ENCODE results near the gene COL17A1. TPM values are rescaled to one million over a fixed set of nuclear protein-coding genes. Genes with fewer than 3 reads are reported as not detected.
A peak's percentile ranks its signal among the peaks of the same experiment; 100 is the strongest.

The COL17A1 gene
- polyA plus RNA-seq, 1 donor (not counting 4 experiments of a cell fraction or from before 2014, with no cell fraction given): 2,386 TPM

DNA sequence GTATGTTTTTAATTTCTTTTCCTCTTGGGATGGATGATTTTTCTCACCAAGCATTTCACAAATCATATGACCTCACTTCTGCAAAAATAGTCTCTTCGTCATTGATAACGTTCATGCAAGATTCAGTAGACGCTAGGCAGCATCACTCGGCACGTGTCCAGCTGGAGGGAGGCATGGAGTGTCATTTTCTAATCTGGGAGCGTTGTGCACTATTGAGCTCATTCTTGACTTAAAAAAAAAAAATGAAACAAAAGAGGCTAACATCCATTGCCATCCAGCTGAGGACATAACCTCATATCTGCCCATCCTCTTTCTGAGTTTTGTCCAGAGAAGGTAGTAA, 56.2 kb downstream of the COL17A1 start:
- Histone ChIP-seq H2AFZ (ENCODE audit: control insufficient read depth, low read length) (no peak overlapping the region), H3K9me1 (ENCODE audit: control insufficient read depth, extremely low read depth, insufficient read depth, low read length) (no peaks in the 10 kb centered on the region), H3K4me3 (ENCODE audit: control insufficient read depth in 2 of 3, extremely low read depth in 1 of 3, insufficient read depth in 2 of 3, low read depth in 1 of 3, low read length in 3 of 3) (no peak overlapping the region)

DNA sequence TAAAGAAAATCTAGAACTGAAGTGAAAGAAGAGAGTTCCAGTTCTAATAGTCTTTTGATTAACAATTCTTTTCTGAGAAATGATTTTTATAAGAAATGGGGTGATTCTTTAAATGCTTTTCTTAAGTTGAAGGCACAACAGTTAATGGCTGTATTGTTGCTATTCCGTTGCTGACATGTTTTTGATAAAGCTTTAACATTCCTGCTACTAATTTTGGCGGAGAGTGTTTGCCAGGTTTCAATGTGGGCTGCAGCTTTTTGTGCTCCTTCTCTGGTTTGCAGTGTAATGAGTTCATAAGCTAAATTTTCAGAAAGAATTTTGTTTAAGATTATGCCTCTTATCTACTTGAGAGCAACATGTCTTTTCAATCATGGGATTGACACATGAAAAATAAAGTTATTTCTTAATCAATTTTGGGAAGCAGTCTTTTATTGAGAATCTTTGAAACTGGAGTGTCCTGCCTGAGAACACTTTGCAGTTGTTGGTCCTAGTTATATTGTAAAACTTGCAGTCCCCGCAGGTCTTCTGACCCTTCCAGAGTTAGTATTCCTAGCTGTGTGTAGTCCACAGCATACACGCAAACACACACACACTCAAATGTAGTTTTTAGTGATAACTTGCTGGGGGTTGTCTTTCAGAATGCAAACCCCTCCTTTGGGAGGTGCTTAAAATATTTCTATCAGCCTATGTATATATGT, 56.7 kb downstream of the COL17A1 start:
- Histone ChIP-seq H3K79me2 (ENCODE audit: control insufficient read depth, insufficient read depth, low read length) (no peaks in the 10 kb centered on the region), H3K27me3 (ENCODE audit: control insufficient read depth, extremely low read depth, insufficient read depth, low read length) (no peaks in the 10 kb centered on the region), H4K20me1 (ENCODE audit: control insufficient read depth, extremely low read depth, insufficient read depth, low read length) (peaks cover 7% of the 10 kb centered on the region), H3K36me3 (ENCODE audit: control insufficient read depth in 2 of 2, extremely low read depth in 1 of 2, insufficient read depth in 2 of 2, low read length in 2 of 2) (peaks cover 30 to 46% of the 10 kb centered on the region in 2 experiments), H3K4me2 (ENCODE audit: control insufficient read depth, extremely low read depth, insufficient read depth, low read depth, low read length) (no peak overlapping the region), H3K4me3 (ENCODE audit: control insufficient read depth in 2 of 3, extremely low read depth in 1 of 3, insufficient read depth in 2 of 3, low read depth in 1 of 3, low read length in 3 of 3) (no peak overlapping the region), H3K9me1 (ENCODE audit: control insufficient read depth, extremely low read depth, insufficient read depth, low read length) (no peaks in the 10 kb centered on the region), H3K9me3 (ENCODE audit: control insufficient read depth, low read depth, low read length) (no peaks in the 10 kb centered on the region), H2AFZ (ENCODE audit: control insufficient read depth, low read length) (no peak overlapping the region), H3K9ac (ENCODE audit: control insufficient read depth, extremely low read depth, insufficient read depth, low read length) (no peak overlapping the region), H3K27ac (ENCODE audit: control insufficient read depth, insufficient read depth, low read length) (peak overlapping the region; percentile 38), H3K4me1 (ENCODE audit: control insufficient read depth, extremely low read depth, insufficient read depth, low read length) (no peaks in the 10 kb centered on the region)
- no peak for FAIRE-seq
- TF ChIP-seq EZH2 (IDR thresholded peaks at IDR 0.05; ENCODE audit: low read length): no peak
- TF ChIP-seq, protein P1, sequence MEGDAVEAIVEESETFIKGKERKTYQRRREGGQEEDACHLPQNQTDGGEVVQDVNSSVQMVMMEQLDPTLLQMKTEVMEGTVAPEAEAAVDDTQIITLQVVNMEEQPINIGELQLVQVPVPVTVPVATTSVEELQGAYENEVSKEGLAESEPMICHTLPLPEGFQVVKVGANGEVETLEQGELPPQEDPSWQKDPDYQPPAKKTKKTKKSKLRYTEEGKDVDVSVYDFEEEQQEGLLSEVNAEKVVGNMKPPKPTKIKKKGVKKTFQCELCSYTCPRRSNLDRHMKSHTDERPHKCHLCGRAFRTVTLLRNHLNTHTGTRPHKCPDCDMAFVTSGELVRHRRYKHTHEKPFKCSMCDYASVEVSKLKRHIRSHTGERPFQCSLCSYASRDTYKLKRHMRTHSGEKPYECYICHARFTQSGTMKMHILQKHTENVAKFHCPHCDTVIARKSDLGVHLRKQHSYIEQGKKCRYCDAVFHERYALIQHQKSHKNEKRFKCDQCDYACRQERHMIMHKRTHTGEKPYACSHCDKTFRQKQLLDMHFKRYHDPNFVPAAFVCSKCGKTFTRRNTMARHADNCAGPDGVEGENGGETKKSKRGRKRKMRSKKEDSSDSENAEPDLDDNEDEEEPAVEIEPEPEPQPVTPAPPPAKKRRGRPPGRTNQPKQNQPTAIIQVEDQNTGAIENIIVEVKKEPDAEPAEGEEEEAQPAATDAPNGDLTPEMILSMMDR (optimal IDR thresholded peaks at IDR 0.05 in 1 of 3, IDR thresholded peaks at IDR 0.05 in 1 of 3, conservative IDR thresholded peaks at IDR 0.05 in 1 of 3; ENCODE audit: extremely low read depth in 1 of 3, insufficient read depth in 2 of 3, low read length in 3 of 3): no peak
- dilution Hi-C loops (cut with MboI; ENCODE audit: extremely low pct_ligation_motif_present, low sequenced_read_pairs): no loop called here
- DNase-seq (ENCODE audit: low read depth, low spot score): no peak

More for the DNA sequence above, 56.2 kb downstream of the COL17A1 start:
- peaks cover 7% of the 10 kb centered on the region for H4K20me1 ChIP-seq (ENCODE audit: control insufficient read depth, extremely low read depth, insufficient read depth, low read length)
- H3K27me3 ChIP-seq (ENCODE audit: control insufficient read depth, extremely low read depth, insufficient read depth, low read length): no peaks in the 10 kb centered on the region
- H3K27ac ChIP-seq (ENCODE audit: control insufficient read depth, insufficient read depth, low read length): peak overlapping the region; percentile 38
- H3K4me1 ChIP-seq (ENCODE audit: control insufficient read depth, extremely low read depth, insufficient read depth, low read length): no peaks in the 10 kb centered on the region
- DNase-seq (ENCODE audit: low read depth, low spot score) (no peak), FAIRE-seq (no peak)
- dilution Hi-C loops (cut with MboI; ENCODE audit: extremely low pct_ligation_motif_present, low sequenced_read_pairs): no loop called here
- no peaks in the 10 kb centered on the region for H3K9me3 ChIP-seq (ENCODE audit: control insufficient read depth, low read depth, low read length)
- no peak for TF ChIP-seq EZH2 (IDR thresholded peaks at IDR 0.05; ENCODE audit: low read length)
- TF ChIP-seq, protein P1 (optimal IDR thresholded peaks at IDR 0.05 in 1 of 3, IDR thresholded peaks at IDR 0.05 in 1 of 3, conservative IDR thresholded peaks at IDR 0.05 in 1 of 3; ENCODE audit: extremely low read depth in 1 of 3, insufficient read depth in 2 of 3, low read length in 3 of 3): no peak
- H3K9ac ChIP-seq (ENCODE audit: control insufficient read depth, extremely low read depth, insufficient read depth, low read length): no peak overlapping the region
- peaks cover 28 to 48% of the 10 kb centered on the region in 2 experiments for H3K36me3 ChIP-seq (ENCODE audit: control insufficient read depth in 2 of 2, extremely low read depth in 1 of 2, insufficient read depth in 2 of 2, low read length in 2 of 2)
- no peaks in the 10 kb centered on the region for H3K79me2 ChIP-seq (ENCODE audit: control insufficient read depth, insufficient read depth, low read length)
- no peak overlapping the region for H3K4me2 ChIP-seq (ENCODE audit: control insufficient read depth, extremely low read depth, insufficient read depth, low read depth, low read length)
